GM18858 (cell line): ENCODE measurements around the gene ATXN2.

Experiments
- ATAC-seq: cut with Tn5 transposase; IDR thresholded peaks from one replicate; pipeline ENCODE4 v1.9.1; 2021; ENCODE audit not compliant: unreplicated experiment

Gene ATXN2

DNA sequence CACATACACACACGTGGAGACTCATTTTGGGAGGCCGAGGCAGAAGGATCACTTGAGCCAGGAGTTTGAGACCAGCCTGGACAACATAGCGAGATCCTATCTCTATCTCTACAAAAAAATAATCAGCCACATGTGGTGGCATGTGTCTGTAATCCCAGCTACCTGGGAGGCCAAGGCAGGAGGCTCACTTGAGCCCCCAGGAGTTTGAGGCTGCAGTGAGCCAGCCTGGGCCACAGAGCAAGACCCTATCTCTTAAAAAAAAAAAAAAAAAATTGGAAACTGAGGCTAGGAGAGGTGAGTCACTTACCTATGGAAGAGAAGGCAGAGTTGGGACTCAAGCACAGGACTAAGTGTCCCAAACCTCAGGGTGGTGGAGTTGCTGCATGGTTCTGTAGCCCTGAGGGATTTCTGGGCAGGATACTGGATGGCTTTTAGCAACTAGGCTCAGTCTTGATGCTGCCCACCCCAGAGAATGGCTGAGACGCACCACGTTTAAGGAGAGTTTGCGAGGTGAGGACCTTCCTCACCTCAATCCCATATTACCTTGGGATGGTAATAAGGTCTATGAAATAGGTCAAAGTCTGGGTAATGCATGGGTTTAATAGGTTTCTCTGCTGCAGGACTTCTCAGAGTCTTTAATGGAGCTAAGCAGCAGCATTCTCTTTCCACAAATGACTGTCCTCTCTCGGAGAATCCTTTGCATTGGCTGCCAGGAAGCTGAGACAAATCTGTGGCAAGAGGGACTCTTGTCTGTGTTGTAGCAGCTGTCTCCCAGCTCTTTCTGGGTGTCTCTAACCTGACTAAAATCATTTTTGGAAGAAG lies 157.8 kb downstream of the ATXN2 start:
- ATAC-seq = no peak

DNA sequence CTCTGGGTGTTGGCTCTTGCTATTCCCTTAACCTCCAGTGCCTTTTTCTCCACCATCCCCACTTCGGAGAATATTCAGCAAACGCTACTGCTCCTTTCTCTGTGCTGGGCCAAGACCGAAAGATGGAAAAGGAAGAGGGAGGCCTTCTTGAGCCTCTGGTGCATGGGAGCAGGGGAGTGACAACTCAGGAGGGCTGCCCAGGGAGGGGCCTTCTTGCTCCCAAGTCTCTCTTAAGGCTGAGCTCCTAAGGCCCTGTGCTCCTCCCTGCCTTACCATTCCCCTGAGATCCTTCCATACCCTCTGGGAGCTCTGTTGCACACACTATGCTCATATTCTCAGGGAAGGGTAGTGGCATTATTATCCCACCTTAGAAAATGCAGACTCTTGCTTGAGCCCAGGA lies 158.5 kb downstream of the ATXN2 start:
- no peak for ATAC-seq

DNA sequence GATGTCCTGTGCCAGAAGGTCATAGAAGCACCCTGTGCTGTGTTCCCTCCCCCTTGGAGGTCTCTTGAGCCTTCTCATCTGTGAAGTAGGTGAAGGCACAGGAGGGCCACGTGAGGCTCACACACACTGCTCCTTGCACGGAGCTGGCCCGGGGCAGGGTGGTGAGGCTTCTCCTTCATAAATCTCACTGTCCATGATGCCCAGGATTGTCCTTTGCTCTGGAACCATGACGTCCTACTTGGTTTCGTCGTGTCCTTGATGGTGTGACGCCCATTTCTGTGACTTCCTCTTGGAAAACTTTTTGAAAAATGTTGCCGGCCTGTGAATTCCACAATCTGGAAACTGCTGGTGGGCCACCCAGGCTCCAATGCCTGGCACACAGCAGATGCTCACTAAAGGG lies 159.0 kb downstream of the ATXN2 start:
- ATAC-seq = no peak

DNA sequence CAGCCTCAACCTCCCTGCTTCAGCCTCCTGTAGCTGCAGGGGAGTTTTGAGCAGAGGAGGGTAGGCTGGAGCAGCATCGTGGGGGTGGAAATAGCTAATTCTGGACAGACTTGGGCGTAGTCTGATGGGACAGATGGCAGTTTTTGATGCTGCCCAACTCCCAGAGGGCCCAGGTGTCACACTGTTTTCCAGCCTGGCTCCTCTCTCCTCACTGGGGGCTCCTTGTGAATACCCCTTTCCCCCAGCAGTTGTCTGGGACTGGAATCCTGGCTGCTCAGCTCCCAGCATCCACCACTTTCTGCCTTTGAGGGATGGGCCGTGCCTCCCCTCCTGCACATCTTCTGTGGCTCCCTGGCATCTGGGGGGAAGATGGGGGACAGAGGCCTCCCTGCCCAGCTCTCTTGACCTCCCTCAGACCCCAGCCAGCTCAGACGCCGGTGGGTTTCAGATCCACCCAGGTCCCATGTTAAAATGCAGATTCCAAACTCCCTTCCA lies 159.4 kb downstream of the ATXN2 start:
- ATAC-seq = no peak

DNA sequence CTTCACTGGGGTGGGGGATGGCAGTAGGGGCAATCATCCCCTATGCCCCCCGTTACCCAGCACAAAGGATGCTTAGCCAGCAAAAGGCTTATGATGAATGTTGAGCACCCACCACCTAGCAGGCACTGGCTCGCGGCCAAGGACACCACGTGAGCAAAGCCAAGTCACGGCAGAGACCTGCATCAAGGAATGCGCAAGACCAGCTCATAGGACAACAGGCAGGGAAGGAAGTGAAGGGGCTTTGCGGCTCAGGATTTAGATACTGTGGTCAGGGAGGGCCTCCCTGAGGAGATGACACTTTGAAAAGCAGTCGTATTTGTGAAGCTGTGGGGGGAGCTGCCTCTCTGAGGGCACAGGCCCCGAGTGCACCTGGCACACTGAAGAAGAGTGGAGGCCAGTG lies 160.6 kb downstream of the ATXN2 start:
- ATAC-seq = no peak

DNA sequence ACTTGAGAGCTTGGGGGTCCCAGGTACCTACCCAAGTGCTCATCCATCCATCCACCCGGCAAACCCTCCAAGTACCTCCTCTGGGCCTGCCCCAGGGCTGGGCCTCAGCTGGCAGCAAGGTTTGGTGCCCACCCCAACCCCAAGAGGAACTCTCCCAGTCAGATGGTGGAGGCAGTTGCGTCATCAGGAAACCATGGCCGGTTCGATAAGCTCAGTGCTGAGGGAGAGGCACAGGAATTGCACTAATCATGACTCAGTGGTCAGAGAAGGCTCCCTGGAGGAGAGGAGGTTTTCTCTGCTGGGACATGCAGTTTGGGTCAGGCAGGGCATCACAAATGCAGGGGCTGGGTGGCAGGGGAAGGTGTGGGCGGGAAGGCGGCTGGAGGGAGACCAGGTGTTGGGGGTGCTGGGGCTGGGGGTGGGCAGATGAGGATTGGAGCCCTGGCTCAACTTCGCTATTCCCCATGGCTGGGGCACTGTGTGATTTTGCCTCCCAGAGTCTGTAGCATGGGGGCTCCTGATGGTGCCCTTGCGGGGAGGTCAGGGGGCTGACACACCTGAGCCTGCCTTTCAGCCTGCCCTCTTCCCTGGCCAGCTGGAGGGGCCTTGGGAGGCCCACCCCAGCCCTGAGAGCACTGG lies 161.2 kb downstream of the ATXN2 start:
- ATAC-seq = no peak

DNA sequence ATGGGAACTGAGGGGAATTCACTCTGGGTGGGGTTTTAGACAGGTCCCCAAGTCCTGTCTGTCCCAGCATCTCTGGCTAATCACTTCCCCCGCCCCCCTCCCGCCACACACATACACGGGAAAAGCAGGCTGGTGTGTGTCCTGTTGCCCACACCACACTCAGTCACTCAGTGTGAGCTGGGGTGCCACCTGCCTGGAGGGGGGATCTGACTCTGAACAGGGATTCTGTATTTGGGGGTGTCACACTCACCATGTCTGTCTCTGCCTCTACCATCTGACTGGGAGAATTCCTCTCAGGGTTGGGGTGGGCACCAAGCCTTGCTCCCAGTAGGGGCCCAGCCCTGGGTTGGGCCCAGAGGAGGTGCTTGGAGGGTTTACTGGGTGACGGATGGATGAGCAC lies 162.3 kb downstream of the ATXN2 start:
- ATAC-seq = no peak

DNA sequence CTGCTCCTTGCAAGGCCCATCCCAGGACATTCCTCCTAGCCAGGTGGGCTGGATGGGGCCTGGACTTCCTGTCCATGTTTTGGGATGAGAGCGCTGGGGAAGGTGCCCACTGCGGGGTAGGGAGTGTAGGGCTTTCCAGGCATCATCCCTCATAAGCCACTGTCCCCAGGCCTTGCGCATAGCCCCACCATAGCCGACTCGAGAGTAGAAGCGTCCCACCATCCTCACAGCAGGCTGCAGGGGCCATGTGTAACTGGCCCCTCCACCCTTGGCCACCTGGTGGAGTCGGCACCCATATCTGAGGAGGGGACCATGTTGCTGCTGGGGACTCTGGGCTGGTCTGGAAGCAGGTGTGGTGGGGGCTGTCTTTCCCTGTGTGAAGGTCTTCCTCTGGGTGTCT lies 162.8 kb downstream of the ATXN2 start:
- ATAC-seq = no peak

DNA sequence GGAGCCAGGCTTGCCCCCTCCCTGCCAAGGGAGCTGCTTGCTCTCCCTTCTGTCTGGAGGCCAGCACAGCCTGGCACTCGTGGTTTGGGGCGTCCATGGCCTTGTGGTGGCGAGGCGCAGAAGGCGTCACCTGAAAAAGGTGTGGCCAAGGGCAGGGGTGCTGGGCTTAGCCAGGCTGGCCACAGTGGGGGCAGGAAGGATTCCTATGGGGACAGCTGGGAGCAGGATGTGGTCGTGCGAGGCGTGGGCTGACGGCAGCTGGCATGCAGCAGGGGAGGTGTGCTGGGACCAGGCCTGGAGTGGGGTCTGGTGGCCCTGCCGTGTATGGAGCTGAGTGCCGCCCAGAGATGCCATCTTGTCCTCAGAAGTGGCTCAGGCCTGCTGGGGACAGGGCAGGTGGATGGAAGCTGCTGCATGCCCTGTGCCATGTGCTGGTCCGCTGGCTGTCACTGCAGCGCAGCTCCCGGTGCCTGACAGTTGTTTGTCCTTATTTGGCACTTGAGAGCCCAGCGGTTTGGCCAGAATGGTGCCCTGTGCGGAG lies 163.4 kb downstream of the ATXN2 start:
- ATAC-seq = no peak

DNA sequence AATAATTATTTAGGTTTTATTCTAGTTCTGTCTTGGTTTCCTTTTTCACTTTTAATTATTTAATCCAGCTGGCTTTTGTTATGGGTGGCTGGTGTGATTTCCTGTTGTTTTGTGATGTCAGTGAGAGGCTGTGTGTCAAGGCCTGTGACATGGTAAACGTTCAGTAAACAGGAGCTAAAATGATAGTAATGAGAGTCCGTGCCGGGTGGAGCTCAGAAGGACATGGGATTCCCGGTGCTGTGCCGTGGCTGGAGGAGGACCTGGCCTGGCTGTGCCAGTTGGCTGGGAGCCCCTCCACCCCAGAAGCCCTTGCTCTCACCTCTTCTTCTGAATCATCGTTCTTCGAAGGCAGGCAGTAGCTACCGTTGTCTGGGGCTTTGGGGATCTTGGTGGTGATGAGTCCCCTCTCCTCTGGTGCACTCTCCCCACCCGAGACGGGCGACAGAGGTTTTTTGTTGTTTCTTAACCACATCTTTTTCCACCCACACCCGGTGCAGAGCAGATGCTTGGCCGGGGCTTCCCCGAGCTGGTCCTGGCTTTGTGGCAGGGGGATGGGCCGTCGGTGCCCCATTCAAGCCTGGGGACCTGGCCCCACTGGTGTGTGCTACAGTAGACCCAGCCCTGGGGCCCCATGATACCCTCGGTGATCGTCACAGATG lies 164.3 kb downstream of the ATXN2 start:
- ATAC-seq = peak; percentile 44

DNA sequence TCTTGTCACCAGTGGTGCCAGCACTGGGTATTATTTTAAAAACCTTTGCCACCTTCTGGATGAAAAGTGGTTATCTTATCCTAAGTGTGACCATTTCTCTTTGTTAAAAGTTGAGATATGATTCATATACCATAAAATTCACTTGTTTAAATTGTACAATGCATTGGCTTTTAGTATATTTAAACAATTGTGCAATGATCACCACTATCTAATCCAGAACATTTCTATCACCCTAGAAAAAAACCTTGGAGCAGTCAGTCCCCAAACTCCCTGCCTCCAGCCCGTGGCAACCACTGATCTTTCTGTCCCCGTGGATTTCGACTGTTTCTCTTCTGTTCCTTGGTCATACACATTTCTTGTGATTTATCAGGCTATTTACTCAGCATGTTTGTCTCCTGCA lies 165.1 kb downstream of the ATXN2 start:
- ATAC-seq = no peak

DNA sequence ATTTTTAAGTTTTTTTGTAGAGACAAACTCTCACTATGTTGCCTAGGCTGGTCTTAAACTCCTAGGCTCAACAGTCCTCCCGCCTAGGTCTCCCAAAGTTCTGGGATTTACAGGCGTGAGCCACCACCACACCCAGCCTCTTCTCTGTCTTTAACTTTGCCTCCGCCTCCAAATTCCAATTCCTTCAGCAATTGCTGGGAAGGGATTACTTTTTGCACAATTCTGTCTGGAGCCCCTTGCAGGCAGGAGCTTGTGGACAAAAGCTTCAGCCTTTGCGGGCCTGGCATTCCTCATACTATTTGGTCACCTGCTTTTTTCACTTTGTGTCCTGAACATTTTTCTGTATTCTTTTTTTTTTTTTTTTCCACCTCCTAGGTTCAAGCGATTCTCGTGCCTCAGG lies 167.3 kb downstream of the ATXN2 start:
- ATAC-seq = no peak

DNA sequence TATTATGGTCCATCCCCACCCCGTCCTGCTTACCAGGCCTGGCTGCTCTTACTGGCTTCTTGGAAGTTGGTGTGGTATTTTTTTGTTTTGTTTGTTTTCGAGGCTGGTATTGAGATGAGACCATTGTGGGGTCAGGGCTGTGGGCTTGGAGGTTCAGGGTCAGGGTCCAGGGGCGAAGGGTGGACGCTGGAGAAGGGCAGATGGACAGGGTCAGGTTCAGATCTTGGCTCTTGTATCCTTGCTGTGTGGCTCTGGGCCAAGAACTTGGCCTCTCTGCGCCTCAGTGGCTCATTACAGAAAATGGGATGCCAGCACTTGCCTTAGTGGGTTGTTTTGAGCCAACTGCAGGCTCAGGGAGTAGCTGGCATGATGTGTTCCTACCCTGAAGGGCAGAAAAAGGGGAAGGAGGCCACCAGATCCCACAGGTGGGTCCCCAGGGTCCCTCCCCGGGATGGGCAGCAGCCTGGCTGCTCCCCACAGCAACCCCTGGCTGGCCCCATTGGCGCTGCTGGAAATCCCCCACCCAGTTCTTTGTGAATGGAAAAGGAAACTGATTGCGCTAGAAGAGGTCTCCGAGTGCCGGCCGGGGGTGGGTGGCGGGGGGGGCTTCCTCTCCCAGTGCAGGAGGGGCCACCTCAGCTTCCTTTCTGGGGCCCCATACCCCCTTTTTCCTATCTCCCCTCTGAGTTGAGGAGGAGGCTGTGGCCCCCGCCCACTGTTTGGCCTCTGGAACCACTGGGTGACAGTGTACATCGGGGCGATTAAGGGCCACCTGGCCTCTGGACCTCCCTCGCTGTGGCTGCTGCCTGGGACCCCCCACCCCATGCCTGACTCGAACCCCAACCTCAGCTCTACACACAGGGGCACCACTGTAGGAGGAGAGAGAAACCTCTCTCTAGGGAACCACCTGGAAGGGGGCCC lies 168.4 kb downstream of the ATXN2 start:
- ATAC-seq = no peak

DNA sequence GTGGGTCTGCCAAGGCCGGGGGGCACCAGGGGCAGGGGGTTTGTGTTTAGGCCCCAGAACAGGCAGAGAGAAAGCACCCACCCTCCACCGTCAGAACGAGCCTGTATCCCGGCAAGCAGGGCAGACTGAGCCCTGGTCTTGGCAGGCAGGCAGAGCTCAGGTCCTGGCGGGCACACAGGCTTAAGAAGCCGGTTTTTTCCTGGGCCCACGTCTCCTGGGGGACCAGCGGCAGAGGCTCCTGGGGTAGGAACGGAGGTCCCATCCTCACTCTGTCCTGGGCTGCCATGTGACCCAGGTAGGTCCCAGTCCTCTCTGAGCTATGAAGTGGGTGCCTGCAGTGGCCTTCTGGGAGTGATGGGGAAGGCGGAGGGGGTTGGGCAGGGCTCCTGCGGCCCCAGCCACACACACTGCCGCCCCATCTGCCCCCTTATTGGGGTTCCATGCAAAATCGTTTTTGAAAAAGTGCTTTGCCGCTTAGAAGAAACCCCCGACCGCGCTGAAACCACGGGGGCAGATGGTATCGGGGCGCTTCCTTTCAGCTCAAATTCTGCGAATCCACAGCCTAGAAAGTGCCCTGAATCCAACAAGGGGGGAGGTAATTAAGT lies 169.2 kb downstream of the ATXN2 start:
- ATAC-seq = no peak

DNA sequence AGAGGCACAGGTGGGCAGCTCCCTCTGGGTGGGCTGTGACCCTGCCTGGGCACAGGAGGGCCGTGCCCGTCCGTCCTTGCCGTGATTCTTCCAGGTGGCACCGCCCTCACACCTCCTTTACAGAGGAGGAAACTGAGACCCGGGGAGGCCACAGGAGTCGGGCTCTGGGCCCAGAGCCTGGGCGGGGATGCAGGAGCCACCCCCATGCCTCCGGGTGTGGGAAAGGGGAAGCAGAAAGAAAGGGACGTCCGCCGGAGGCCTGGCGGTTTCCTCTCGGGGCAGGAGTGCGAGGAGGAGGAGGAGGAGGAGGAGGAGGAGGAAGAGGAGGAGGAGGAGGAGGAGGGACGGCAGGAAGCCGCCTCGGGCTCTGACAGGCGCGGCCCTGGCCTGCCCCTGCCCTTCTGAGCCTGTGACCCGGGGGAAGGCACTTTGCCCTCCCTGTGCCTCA lies 170.4 kb downstream of the ATXN2 start:
- no peak for ATAC-seq

DNA sequence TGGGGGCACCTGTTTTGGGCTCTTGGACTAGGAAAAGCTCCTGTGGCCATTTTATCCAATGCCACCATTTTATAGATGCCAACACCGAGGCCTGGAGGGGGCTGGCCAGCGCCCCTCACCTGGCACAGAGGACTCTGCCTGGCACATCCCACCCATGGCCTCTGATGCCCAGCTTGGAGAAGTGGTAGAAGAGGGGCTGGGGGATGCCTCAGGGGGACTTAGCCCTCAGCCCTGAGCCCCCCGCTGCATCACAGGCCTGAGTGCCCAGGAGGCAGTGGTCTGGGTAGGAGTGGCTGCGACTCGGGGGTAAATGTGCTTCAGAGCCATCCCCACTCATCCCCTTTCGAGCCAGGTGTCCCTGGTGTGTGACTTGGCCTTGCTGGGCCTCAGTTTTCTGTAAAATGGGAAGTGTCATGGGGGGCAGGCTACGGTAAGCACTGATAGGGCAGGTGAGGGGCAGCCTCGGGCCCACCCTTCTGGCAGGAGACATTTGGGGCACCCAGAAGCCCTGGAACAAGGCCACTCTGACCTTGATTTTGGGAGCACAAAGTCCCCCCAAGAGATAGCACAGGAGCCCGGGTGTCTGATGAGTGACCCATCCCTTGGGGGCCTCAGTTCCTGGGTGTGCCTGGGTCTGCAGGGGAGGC lies 170.9 kb downstream of the ATXN2 start:
- ATAC-seq = no peak

DNA sequence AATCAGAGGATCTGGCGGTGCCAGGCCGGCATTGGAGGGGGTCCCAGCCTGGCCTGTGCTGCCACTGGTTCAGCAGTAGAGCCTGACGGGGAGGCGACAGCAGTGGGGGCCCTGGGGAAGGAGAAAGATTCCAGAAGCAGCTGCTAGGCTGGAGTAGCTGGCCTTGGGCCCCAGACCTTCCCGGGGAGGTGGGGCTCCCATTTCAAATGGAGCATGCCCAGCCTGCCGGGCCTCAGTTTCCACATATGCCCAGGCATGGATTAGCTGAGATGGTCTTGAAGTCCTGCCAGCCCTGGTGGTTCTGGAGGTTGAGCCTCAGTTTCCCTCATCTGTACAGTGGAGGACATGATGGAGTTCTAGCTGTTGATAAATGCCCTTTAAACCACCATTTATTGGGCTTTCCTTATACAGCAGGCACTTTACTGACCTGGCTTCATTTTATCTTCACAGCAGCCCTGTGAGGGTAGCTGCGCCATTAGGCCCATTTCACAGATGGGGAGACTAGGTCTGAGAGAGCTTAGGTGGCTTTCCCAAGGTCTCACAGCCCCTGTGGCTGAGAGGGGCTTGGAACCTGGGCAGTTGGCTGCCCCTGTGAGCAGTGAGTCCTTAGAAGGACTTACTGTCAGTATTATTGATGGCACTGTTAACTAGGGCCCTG lies 171.6 kb downstream of the ATXN2 start:
- ATAC-seq = no peak

DNA sequence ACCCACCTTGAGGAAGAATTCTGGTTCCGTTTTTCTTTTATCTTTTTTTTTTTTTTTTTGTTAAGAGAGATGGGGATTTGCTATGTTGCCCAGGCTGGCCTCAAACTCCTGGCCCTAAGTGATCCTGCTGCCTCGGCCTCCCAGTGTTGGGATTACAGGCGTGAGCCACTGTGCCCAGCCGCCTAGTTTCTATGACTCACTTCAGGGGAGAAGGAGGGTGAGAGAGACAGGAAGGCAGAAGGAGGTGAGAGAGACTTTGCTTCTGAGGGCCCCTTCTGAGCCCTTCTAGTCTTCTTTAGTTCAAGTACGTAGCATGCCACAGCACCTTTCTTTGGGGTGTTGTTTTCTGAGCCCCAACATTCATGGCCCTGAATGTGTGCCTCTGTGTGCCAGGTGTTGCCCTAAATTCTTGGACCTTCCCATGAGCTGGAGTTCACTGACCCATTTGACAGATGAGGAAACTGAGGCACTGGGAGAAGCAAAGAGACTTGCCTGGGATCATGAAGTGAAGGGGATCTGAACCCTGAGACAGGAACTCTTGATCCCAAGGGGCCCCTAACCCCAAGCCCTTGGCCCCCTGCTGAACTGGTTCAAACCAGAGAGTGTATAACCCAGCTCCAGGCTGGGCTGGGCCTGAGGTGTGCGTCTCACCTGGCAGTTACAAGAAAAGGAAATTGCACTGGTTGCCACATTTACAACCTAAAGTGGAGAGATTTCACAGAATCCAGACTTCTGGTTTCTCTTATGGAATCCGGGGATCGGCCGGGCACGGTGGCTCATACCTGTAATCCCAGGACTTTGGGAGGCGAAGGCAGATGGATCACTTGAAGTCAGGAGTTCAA lies 172.6 kb downstream of the ATXN2 start:
- no peak for ATAC-seq
